ENCODE measurements around the gene SLC16A9.
"Not testable (repeated sequence)": the region's sequence is repeated elsewhere in the genome, so short reads cannot be mapped to it uniquely, and the experiment has no call there.

SLC16A9 gene

DNA sequence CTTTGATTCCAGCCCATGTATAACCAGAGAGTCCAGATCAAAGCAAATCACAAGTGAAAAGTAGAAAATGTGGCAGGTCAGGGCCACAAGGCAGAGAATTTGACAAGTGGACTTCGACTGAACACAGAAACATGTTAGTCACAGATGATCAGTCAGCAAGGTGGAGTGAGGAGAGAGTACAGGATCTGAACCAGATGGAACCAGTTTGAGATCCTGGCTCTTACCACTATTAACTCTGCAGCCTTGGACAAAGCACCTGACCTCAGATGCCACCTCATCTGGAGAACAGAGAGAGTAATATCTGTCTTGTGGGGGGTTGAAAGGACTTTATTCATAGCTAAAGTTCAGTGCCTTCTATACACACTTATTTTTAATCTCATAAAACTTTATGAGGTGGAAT lies 39.2 kb upstream of the SLC16A9 start:
- TF ChIP-seq, protein P1, sequence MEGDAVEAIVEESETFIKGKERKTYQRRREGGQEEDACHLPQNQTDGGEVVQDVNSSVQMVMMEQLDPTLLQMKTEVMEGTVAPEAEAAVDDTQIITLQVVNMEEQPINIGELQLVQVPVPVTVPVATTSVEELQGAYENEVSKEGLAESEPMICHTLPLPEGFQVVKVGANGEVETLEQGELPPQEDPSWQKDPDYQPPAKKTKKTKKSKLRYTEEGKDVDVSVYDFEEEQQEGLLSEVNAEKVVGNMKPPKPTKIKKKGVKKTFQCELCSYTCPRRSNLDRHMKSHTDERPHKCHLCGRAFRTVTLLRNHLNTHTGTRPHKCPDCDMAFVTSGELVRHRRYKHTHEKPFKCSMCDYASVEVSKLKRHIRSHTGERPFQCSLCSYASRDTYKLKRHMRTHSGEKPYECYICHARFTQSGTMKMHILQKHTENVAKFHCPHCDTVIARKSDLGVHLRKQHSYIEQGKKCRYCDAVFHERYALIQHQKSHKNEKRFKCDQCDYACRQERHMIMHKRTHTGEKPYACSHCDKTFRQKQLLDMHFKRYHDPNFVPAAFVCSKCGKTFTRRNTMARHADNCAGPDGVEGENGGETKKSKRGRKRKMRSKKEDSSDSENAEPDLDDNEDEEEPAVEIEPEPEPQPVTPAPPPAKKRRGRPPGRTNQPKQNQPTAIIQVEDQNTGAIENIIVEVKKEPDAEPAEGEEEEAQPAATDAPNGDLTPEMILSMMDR (IDR thresholded peaks at IDR 0.05; ENCODE audit: control insufficient read depth, insufficient read depth, low read depth, low read length, missing control alignments): no peak
- no peak for DNase-seq (ENCODE audit: low read depth)
- no peak overlapping the region for H3K4me3 ChIP-seq (ENCODE audit: control insufficient read depth, low read depth, low read length)

DNA sequence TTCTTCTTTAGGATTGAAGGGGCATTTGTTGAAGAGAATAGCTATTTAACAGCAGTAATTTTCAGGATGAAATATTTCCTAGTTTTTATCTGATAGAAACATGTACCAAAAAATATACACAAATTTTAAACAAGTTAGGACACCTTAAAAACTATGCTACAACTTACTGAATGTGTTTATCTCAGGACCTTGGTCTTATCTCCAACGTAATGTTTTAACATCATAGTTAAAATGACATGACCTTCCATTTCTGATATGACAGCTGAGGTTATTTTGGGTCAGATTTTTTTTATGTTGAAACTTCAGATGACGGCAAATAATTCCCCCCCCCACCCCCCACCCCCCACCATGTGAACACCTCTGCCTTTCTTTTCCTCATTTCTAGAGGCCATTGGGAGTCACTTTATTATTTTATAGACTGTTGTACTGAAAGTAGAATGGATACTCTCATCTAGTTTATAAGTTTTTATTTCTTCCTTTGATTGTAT lies 35.6 kb upstream of the SLC16A9 start:
- no peak for DNase-seq (ENCODE audit: low read depth)
- TF ChIP-seq, protein P1 (IDR thresholded peaks at IDR 0.05; ENCODE audit: control insufficient read depth, insufficient read depth, low read depth, low read length, missing control alignments): no peak
- H3K4me3 ChIP-seq (ENCODE audit: control insufficient read depth, low read depth, low read length): no peak overlapping the region

DNA sequence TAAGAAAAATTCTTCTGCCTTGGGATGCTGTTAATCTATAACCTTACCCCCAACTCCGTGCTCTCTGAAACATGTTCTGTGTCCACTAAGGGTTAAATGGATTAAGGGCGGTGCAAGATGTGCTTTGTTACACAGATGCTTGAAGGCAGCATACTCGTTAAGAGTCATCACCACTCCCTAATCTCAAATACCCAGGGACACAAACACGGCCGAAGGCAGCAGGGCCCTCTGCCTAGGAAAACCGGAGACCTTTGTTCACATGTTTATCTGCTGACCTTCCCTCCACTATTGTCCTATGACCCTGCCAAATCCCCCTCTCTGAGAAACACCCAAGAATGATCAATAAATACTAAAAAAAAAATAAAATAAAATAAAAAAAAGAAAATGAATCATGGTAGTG lies 35.1 kb upstream of the SLC16A9 start:
- H3K4me3 ChIP-seq (ENCODE audit: control insufficient read depth, low read depth, low read length); DNase-seq (ENCODE audit: low read depth): not testable (repeated sequence)

DNA sequence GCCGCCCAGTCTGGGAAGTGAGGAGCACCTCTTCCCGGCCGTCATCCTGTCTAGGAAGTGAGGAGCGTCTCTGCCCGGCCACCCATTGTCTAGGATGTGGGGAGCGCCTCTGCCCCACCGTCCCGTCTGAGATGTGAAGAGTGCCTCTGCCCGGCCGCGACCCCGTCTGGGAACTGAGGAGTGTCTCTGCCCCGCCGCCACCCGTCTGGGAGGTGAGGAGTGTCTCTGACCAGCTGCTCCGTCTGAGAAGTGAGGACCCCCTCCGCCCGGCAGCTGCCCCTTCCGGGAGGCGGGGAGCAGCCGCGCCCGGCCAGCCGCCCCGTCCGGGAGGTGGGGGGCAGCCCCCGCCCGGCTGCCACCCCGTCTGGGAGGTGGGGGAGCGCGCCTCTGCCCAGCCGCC lies 34.5 kb upstream of the SLC16A9 start:
- not testable (repeated sequence) for H3K4me3 ChIP-seq (ENCODE audit: control insufficient read depth, low read depth, low read length); DNase-seq (ENCODE audit: low read depth)

DNA sequence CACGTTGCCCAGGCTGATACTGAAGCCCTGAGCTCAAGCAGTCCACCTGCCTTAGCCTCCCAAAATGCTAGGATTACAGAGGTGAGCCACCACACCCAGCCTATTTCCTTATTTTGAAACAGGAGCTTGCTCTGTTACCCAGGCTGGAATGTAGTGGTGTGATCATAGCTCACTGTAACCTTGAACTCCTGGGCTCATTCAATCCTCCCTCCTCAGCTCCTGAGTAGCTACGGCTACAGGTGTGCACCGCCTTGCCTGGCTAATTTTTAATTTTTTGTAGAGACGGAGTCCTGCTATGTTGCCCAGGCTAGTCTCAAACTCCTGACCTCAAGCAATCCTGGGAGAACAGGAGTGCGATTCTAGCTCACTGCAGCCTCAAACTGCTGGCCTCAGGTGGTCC lies 31.9 kb upstream of the SLC16A9 start:
- no peak for DNase-seq (ENCODE audit: low read depth)
- TF ChIP-seq, protein P1 (IDR thresholded peaks at IDR 0.05; ENCODE audit: control insufficient read depth, insufficient read depth, low read depth, low read length, missing control alignments): no peak
- no peak overlapping the region for H3K4me3 ChIP-seq (ENCODE audit: control insufficient read depth, low read depth, low read length)

DNA sequence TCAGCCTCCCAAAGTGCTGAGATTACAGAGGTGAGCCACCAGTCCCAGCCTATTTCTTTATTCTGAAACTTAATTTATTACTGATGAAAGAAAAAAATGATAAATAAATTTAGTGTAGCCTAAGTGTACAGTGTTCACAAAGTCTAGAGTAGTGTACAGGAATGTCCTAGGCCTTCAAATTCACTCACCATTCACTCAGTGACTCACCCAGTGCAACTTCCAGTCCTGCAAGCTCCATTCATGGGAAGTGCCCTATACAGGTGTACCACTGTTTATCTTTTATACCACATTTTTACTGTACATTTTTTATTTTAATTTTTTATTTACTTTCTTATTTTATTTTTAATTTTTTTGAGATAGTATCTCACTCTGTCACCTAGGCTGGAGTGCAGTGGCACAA lies 31.4 kb upstream of the SLC16A9 start:
- TF ChIP-seq, protein P1 (IDR thresholded peaks at IDR 0.05; ENCODE audit: control insufficient read depth, insufficient read depth, low read depth, low read length, missing control alignments): no peak

DNA sequence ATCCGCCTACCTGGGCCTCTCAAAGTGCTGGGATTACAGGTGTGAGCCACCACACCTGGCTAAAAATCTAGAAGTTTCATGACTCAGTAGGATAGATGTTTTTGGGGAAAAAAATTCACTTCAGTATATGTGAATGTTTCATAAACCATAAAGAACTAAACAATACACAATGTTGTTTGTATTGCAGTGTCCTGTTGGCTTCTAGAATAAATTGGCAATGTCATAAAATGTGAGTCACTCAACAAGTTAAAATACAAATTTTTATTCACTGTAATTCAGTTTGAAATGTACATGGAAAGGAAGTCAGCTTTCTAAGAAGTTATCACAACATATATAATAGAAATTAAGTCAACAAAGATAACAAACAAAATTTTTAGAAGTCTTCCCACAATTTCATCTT lies 27.1 kb upstream of the SLC16A9 start:
- DNase-seq (ENCODE audit: low read depth): no peak
- H3K4me3 ChIP-seq (ENCODE audit: control insufficient read depth, low read depth, low read length): no peak overlapping the region
- TF ChIP-seq, protein P1 (IDR thresholded peaks at IDR 0.05; ENCODE audit: control insufficient read depth, insufficient read depth, low read depth, low read length, missing control alignments): no peak

More for the DNA sequence above, 31.4 kb upstream of the SLC16A9 start:
- no peak for DNase-seq (ENCODE audit: low read depth)
- H3K4me3 ChIP-seq (ENCODE audit: control insufficient read depth, low read depth, low read length): no peak overlapping the region

DNA sequence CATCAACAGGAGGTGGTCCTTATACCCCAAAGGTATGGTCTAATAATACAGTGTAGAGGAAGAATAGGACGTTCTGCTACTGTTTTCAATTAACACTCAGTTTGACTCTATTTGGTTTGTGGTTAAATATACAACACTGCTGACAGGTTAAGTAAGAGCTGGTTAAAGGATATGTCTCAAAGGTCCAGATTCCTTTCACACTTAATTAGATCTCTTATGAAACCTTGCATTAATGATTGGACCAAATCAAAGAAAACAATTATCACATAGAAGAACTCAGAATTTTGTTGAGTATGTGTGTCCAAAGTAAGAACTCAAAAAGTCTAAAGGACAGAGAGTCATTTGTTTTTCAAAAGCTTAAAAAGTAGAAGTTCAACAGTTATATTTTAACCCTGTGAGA lies 25.6 kb upstream of the SLC16A9 start:
- no peak for DNase-seq (ENCODE audit: low read depth)
- TF ChIP-seq, protein P1 (IDR thresholded peaks at IDR 0.05; ENCODE audit: control insufficient read depth, insufficient read depth, low read depth, low read length, missing control alignments): no peak

More for the DNA sequence above, 25.6 kb upstream of the SLC16A9 start:
- H3K4me3 ChIP-seq (ENCODE audit: control insufficient read depth, low read depth, low read length): no peak overlapping the region

Measured in AG09309 (cell line).